Kidney (tissue), 14 donors: ENCODE measurements around the gene PPIF. TPM values are rescaled to one million over a fixed set of nuclear protein-coding genes. Genes with fewer than 3 reads are reported as not detected.
A peak's percentile ranks its signal among the peaks of the same experiment; 100 is the strongest.

Experiments
- DNase-seq, 5 donors: peaks; one replicate each; pipeline ENCODE4 v3.0.0-alpha.2; 2013 to 2020
- FAIRE-seq: peaks from 2 replicates; lab custom pipeline; 2012; peaks lifted over from hg19 to GRCh38; lab: Jason Lieb, UNC
- H3K27ac ChIP-seq, 2 donors: one replicate each; pipeline ENCODE4 v1.7.0; 2013; ENCODE audit warnings: low read depth in 2 of 2, low read length in 2 of 2, inconsistent platforms in 1 of 2
- H3K27me3 ChIP-seq: one replicate; pipeline ENCODE4 v1.7.1; 2013; ENCODE audit warnings: low read length, inconsistent platforms; ENCODE audit not compliant: control insufficient read depth, insufficient read depth
- H3K36me3 ChIP-seq, 3 donors: one replicate each; pipeline versions ENCODE4 v1.7.0 to v1.7.1; 2013; ENCODE audit warnings: low read length in 3 of 3, control low read depth in 1 of 3, inconsistent platforms in 1 of 3; ENCODE audit not compliant: insufficient read depth in 3 of 3, control insufficient read depth in 2 of 3
- H3K4me1 ChIP-seq, 3 donors: one replicate each; pipeline versions ENCODE4 v1.7.0 to v1.7.1; 2013; ENCODE audit warnings: low read length in 3 of 3, inconsistent platforms in 1 of 3, low read depth in 1 of 3; ENCODE audit not compliant: control insufficient read depth in 2 of 3, insufficient read depth in 2 of 3
- H3K4me3 ChIP-seq, 3 donors: one replicate each; pipeline versions ENCODE4 v1.7.0 to v1.8.1; 2013; ENCODE audit warnings: low read length in 3 of 3, control low read depth in 1 of 3, inconsistent platforms in 1 of 3
- H3K9ac ChIP-seq, 3 donors: one replicate each; pipeline versions ENCODE4 v1.7.0 to v1.7.1; 2013; ENCODE audit warnings: low read length in 3 of 3, control low read depth in 1 of 3, inconsistent platforms in 1 of 3
- H3K9me3 ChIP-seq, 3 donors: one replicate each; pipeline versions ENCODE4 v1.7.0 to v1.7.1; 2013; ENCODE audit warnings: low read length in 3 of 3, control low read depth in 1 of 3, inconsistent platforms in 1 of 3; ENCODE audit not compliant: control insufficient read depth in 2 of 3, insufficient read depth in 1 of 3
- CTCF ChIP-seq: IDR thresholded peaks from 3 replicates; pipeline ENCODE4 v1.5.1; 2012; ENCODE audit warnings: mild to moderate bottlenecking, moderate library complexity, borderline replicate concordance; ENCODE audit not compliant: insufficient read depth; ENCODE audit errors: extremely low read depth
- intact Hi-C: fragments of 100-400 bp; cut with DNase I; formaldehyde crosslinking; loops from one replicate; pipeline ENCODE4 v1.11.1; 2022
- polyA plus RNA-seq: library from polyadenylated mRNA; stranded (reverse); fragments of 350-450 nt; fragmentation: Illumina TruSeq; extraction: RNeasy Lipid Tissue Mini Kit (QIAGEN cat#74804); gene quantifications from one replicate; pipeline ENCODE4 v1.2.3, GENCODE V29; 2014; ENCODE audit warnings: low read depth, low replicate concordance; ENCODE audit not compliant: insufficient read depth
- total RNA-seq: library from RNA; stranded (reverse); fragmentation: NEBNext Ultra II Directional; extraction: Animal tissue kit (Norgen Biotek cat#: 25700); gene quantifications from one replicate; pipeline ENCODE4 v1.2.1, GENCODE V29; 2021
- donor health status: control.
- donor health status: control.
- donor health status: control.
- donor health status: control.
- donor health status: control.
- donor health status: DM: yes; HTN: yes; CAD: no.
- donor health status: Normal renal cell carcinoma (clear cell type).

The PPIF gene
- total and polyA plus RNA-seq, 2 donors from 2014 or later: 36.7 to 120 TPM

- H3K9me3 ChIP-seq: no peaks in the 10 kb centered on the region
- no peak overlapping the region for H3K27ac ChIP-seq
- no peaks in the 10 kb centered on the region for H3K27me3 ChIP-seq
- H3K36me3 ChIP-seq: peaks cover 0 to 23% (median 4%) of the 10 kb centered on the region in 3 donors
- intact Hi-C loops: no loop called here
- no peak for TF ChIP-seq CTCF
- peak in 1 of 5 donors; percentile 74 for DNase-seq
- peaks cover 0 to 4% (median 0%) of the 10 kb centered on the region in 3 donors for H3K4me1 ChIP-seq
- no peak for FAIRE-seq
- no peak overlapping the region for H3K9ac ChIP-seq
- H3K4me3 ChIP-seq: no peak overlapping the region
Observed at GRCh38 chr10:79313911-79314439, 33.3 kb upstream of the PPIF start.

DNA sequence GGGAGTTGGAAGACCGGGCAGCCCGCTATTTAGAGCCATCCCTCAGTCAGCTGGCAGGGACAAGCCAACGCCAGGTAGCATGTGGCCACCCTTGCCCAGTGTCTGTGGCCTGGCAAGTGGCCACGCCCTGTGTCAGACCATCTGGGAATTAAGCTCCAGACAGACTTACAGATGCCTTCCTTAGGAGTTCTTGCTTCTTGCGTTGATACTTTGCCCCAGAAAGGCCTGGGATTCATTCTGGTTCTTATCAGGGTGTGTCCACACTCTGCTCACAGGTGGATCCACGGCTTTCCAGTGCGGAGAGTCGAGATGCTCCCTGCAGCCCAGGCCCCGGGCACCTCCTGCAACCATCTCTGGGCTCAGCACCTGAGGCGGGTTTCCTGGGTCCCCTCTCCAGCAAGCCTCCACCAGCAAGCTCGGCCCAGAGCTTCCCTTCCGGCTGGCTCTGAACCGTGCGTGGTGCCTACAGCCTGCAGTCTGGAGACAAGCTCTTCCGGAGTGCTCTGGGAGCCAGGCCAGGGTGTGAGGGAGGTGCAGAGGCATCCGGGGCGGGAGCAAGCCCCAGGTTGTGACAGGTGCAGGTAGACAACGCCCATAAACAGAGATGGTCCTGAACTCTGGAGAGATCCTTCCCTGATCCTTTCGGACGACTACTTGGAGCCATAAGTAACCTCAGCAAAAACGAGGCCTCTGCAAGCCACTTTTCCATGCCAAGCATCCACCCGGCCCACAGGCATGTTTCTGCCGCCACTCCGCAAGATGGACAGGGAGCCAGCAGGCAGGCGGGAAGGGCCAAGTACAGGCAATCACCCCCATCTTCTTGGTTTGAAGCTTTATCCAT is 32.3 kb upstream of the PPIF start:
- H3K36me3 ChIP-seq: peaks cover 0 to 13% (median 4%) of the 10 kb centered on the region in 3 donors
- no peak for DNase-seq
- no peak for FAIRE-seq
- no peak for TF ChIP-seq CTCF
- no peak overlapping the region for H3K4me3 ChIP-seq
- H3K27me3 ChIP-seq: no peaks in the 10 kb centered on the region
- no peak overlapping the region for H3K27ac ChIP-seq
- H3K4me1 ChIP-seq: peaks cover 0 to 4% (median 0%) of the 10 kb centered on the region in 3 donors
- intact Hi-C loops: no loop called here
- H3K9ac ChIP-seq: no peak overlapping the region
- no peaks in the 10 kb centered on the region for H3K9me3 ChIP-seq

DNA sequence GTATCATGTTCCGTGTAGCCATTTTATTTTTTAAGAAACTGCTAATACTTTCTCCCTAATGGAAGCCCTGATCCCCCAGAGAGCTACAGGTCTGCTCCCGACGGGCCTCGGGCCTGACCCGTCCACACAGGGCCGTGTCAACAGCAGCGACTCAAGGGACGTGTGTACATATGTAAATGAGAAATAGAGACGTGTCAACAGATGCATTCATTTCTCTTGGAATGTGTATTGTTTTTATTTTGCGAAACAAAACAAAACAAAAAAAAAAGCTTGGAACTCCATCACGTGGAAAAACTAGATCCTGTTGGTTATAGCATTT is 31.7 kb upstream of the PPIF start:
- no peak for TF ChIP-seq CTCF
- Histone ChIP-seq H3K27me3 (no peaks in the 10 kb centered on the region), H3K4me1 (peaks cover 0 to 4% (median 0%) of the 10 kb centered on the region in 3 donors), H3K36me3 (peaks cover 0 to 13% (median 4%) of the 10 kb centered on the region in 3 donors), H3K27ac (no peak overlapping the region), H3K4me3 (no peak overlapping the region), H3K9me3 (no peaks in the 10 kb centered on the region), H3K9ac (no peak overlapping the region)
- FAIRE-seq (no peak), DNase-seq (no peak)
- intact Hi-C loops: no loop called here
